OCI-LY1 (cell line): Measurements from ENCODE around the gene DBNDD1.

ENCODE experiments used
- H2AFZ ChIP-seq: fragments of 200-600 bp; sonication (generic), shearing (Covaris generic); 2 replicates; pipeline ENCODE4 v1.6.0; 2014; ENCODE audit warnings: antibody characterized with exemption, mild to moderate bottlenecking, low read length
- H3F3A ChIP-seq: fragments of 200-600 bp; sonication (generic), shearing (Covaris generic); 2 replicates; pipeline ENCODE4 v1.6.0; 2014; ENCODE audit warnings: mild to moderate bottlenecking, antibody characterized with exemption, low read length, moderate library complexity; ENCODE audit not compliant: insufficient read depth
- H3K27ac ChIP-seq: fragments of 200-600 bp; sonication (generic); 2 replicates; pipeline ENCODE4 v1.5.1; 2014; ENCODE audit warnings: low read length, mixed run types, mild to moderate bottlenecking, low read depth; ENCODE audit not compliant: poor library complexity, severe bottlenecking
- H3K27me3 ChIP-seq: fragments of 200-600 bp; sonication (generic); 2 replicates; pipeline ENCODE4 v1.6.0; 2014; ENCODE audit warnings: antibody characterized with exemption, mild to moderate bottlenecking, low read length, moderate library complexity; ENCODE audit not compliant: insufficient read depth
- H3K36me3 ChIP-seq: fragments of 200-600 bp; sonication (generic); 2 replicates; pipeline ENCODE4 v1.6.1; 2014; ENCODE audit warnings: mild to moderate bottlenecking, antibody characterized with exemption, low read length, moderate library complexity, mixed read lengths; ENCODE audit not compliant: insufficient read depth
- H3K4me1 ChIP-seq: fragments of 200-600 bp; sonication (generic); 2 replicates; pipeline ENCODE4 v1.5.1; 2014; ENCODE audit warnings: mild to moderate bottlenecking, low read length, moderate library complexity; ENCODE audit not compliant: insufficient read depth, severe bottlenecking
- H3K4me2 ChIP-seq: fragments of 200-600 bp; sonication (generic), shearing (Covaris generic); 2 replicates; pipeline ENCODE4 v1.6.1; 2014; ENCODE audit warnings: low read length
- H3K4me3 ChIP-seq: fragments of 200-600 bp; sonication (generic); 2 replicates; pipeline ENCODE4 v1.5.1; 2014; ENCODE audit warnings: low read length, low read depth, mild to moderate bottlenecking, mixed read lengths; ENCODE audit not compliant: poor library complexity, severe bottlenecking
- H3K79me2 ChIP-seq: fragments of 200-600 bp; shearing (Covaris generic); 2 replicates; pipeline ENCODE4 v1.6.1; 2016; ENCODE audit warnings: mixed run types, low read length, mixed read lengths; ENCODE audit not compliant: insufficient read depth
- H3K9ac ChIP-seq: fragments of 200-600 bp; sonication (generic), shearing (Covaris generic); 2 replicates; pipeline ENCODE4 v1.6.1; 2014; ENCODE audit warnings: mild to moderate bottlenecking, low read length, mixed read lengths
- H3K9me2 ChIP-seq: fragments of 200-600 bp; sonication (generic), shearing (Covaris generic); 2 replicates; pipeline ENCODE4 v1.6.1; 2014; ENCODE audit warnings: low read depth, mild to moderate bottlenecking, low read length, mixed read lengths
- H3K9me3 ChIP-seq: fragments of 200-600 bp; shearing (Covaris generic); 2 replicates; pipeline ENCODE4 v1.6.1; 2014; ENCODE audit warnings: low read length, mixed read lengths
- H4K20me1 ChIP-seq: fragments of 200-600 bp; sonication (generic), shearing (Covaris generic); 2 replicates; pipeline ENCODE4 v1.6.0; 2016; ENCODE audit warnings: mild to moderate bottlenecking, low read length; ENCODE audit not compliant: insufficient read depth
- CTCF ChIP-seq: fragments of 200-600 bp; sonication (generic), shearing (Covaris generic); IDR thresholded peaks from 2 replicates; pipeline ENCODE4 v1.5.1; 2017; ENCODE audit warnings: mild to moderate bottlenecking, antibody characterized with exemption, low read length, moderate library complexity, mixed read lengths
- EZH2 ChIP-seq: fragments of 200-600 bp; sonication (generic), shearing (Covaris generic); IDR thresholded peaks from 2 replicates; pipeline ENCODE4 v1.8.0; 2017; ENCODE audit warnings: borderline replicate concordance, mixed run types, mild to moderate bottlenecking, antibody characterized with exemption, low read length, moderate library complexity, mixed read lengths

Gene DBNDD1

GRCh38 chr16:90028985-90029384, 9.7 kb upstream of the DBNDD1 start:
- no peak overlapping the region for H3K4me2 ChIP-seq
- no peaks in the 10 kb centered on the region for H3K9me2 ChIP-seq
- H2AFZ ChIP-seq: no peak overlapping the region
- H3K4me3 ChIP-seq: no peak overlapping the region
- no peaks in the 10 kb centered on the region for H4K20me1 ChIP-seq
- H3K4me1 ChIP-seq: no peaks in the 10 kb centered on the region
- no peaks in the 10 kb centered on the region for H3F3A ChIP-seq
- no peak overlapping the region for H3K9ac ChIP-seq
- no peaks in the 10 kb centered on the region for H3K27me3 ChIP-seq
- H3K36me3 ChIP-seq: peaks cover 10% of the 10 kb centered on the region
- H3K9me3 ChIP-seq: no peaks in the 10 kb centered on the region
- no peak overlapping the region for H3K27ac ChIP-seq
- no peaks in the 10 kb centered on the region for H3K79me2 ChIP-seq
- TF ChIP-seq CTCF (no peak), EZH2 (no peak)

GRCh38 chr16:90027611-90028010, 8.4 kb upstream of the DBNDD1 start:
- Histone ChIP-seq H3K4me1 (peaks cover 7% of the 10 kb centered on the region), H3K9me2 (no peaks in the 10 kb centered on the region), H3K9me3 (no peaks in the 10 kb centered on the region), H2AFZ (no peak overlapping the region), H3K27me3 (no peaks in the 10 kb centered on the region), H3K4me2 (no peak overlapping the region), H3F3A (no peaks in the 10 kb centered on the region), H3K27ac (no peak overlapping the region), H4K20me1 (no peaks in the 10 kb centered on the region), H3K4me3 (no peak overlapping the region), H3K79me2 (no peaks in the 10 kb centered on the region), H3K9ac (no peak overlapping the region), H3K36me3 (peaks cover 10% of the 10 kb centered on the region)
- TF ChIP-seq CTCF (no peak), EZH2 (no peak)

- H3K27ac ChIP-seq: no peak overlapping the region
- no peaks in the 10 kb centered on the region for H4K20me1 ChIP-seq
- H3K27me3 ChIP-seq: no peaks in the 10 kb centered on the region
- no peaks in the 10 kb centered on the region for H3F3A ChIP-seq
- no peak overlapping the region for H3K4me2 ChIP-seq
- H3K9me3 ChIP-seq: no peaks in the 10 kb centered on the region
- H3K4me3 ChIP-seq: no peak overlapping the region
- no peak overlapping the region for H3K9ac ChIP-seq
- H2AFZ ChIP-seq: no peak overlapping the region
- no peaks in the 10 kb centered on the region for H3K79me2 ChIP-seq
- H3K9me2 ChIP-seq: no peaks in the 10 kb centered on the region
- TF ChIP-seq EZH2: no peak
- TF ChIP-seq CTCF: no peak; the same call in 1 of the 2 replicates
- peaks cover 15% of the 10 kb centered on the region for H3K4me1 ChIP-seq
- H3K36me3 ChIP-seq: no peaks in the 10 kb centered on the region; the same call in 1 of the 2 replicates
Measured at GRCh38 chr16:90026135-90026534, 6.9 kb upstream of the DBNDD1 start.
